A673 (cell line): ENCODE results near the gene ABR.

ENCODE experiments used
- CTCF ChIP-seq: fragments of 300-800, 200-600 bp; sonication (generic); conservative IDR thresholded peaks from 2 replicates; pipeline ENCODE4 v1.5.1; 2017; ENCODE audit warnings: low read depth, mild to moderate bottlenecking, antibody characterized with exemption, low read length, moderate library complexity, mixed read lengths
- EZH2 ChIP-seq: fragments of 200-600 bp; sonication (generic); IDR thresholded peaks from 2 replicates; pipeline ENCODE4 v1.6.1; 2017; ENCODE audit warnings: borderline replicate concordance, low read depth, mild to moderate bottlenecking, mixed read lengths, antibody characterized with exemption, low read length; ENCODE audit not compliant: poor library complexity, severe bottlenecking

- TF ChIP-seq CTCF: no peak
- no peak for TF ChIP-seq EZH2
These were observed 206.7 kb downstream of the ABR start for GRCh38 chr17:973053-973452.
